ENCODE measurements around the gene SLC46A1. TPM values are rescaled to one million over a fixed set of nuclear protein-coding genes. Genes with fewer than 3 reads are reported as not detected.

The SLC46A1 gene
- total RNA-seq, 1 donor from 2014 or later, result 4.7 TPM

DNA sequence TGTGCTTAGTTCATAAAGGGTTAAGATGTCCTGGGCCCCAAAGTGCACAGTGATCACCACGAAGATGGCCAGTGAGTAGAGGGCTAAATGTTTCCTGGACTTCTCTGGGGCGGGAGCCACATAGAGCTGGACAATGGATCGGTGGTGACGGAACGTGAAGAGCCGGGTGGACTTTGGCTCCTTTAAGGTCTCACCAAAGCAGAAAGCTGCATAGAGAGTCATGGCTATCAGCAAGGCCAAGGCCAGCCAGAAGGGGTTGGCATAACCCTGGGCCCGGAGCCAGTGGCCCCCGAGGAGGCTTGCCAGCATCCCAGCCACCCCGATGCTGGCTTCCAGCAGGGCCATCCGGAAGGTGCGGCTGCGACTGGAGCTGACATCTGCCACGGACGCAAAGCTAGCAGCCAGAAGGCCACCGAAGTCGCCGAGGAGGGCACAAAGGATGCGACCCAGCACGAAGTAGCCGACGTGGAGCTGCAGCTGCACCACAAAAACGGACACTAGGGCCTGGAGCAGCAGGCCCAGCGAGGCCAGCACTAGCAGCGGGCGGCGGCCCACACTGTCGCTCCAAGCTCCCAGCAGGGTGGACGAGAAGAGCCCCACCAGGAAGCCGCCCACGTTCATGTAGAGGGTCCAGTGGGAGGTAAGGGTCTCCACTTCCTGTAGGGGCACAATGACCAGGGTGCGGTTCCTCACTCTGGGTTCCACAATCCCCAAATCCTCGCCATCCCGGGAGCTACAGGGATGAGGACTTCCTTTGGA, 1.0 kb downstream of the SLC46A1 start:
- H3K4me3 ChIP-seq (ENCODE audit: low read length in 3 of 3), result peak overlapping the region; percentile 80 to 87 (median 85)
- H3K4me1 ChIP-seq (ENCODE audit: control insufficient read depth in 3 of 3, insufficient read depth in 3 of 3, low read length in 3 of 3), result peaks cover 17 to 21% (median 18%) of the 10 kb centered on the region in 3 donors
- peak overlapping the region; percentile 56 to 83 (median 64) for H3K9ac ChIP-seq (ENCODE audit: low read depth in 1 of 3, low read length in 3 of 3)
- H3K27ac ChIP-seq (ENCODE audit: low read depth, low read length), result no peak overlapping the region
- peaks cover 14 to 19% (median 16%) of the 10 kb centered on the region in 3 donors for H3K36me3 ChIP-seq (ENCODE audit: control insufficient read depth in 3 of 3, insufficient read depth in 3 of 3, low read length in 3 of 3)
- H3K9me3 ChIP-seq (ENCODE audit: control insufficient read depth in 3 of 3, low read length in 3 of 3), result no peaks in the 10 kb centered on the region
- H3K27me3 ChIP-seq (ENCODE audit: control insufficient read depth in 3 of 3, insufficient read depth in 3 of 3, low read length in 3 of 3), result no peaks in the 10 kb centered on the region

DNA sequence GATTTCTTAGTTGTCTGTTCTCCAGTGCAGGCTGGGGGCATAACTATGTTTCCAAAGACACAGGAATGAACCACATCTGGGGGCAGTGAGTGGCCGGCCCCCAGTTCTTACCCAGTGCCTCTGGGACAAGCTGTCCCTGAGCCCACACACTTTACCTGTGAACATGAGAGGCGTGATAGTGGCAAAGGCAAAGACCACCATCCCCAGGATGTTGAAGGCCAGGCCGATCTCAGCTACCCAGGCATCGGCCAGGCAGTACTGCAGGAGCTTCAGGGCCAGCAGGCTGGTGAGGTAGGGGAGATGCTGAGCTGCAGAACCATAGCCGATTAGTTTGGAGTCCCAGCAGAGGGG, 1.6 kb downstream of the SLC46A1 start:
- H3K9me3 ChIP-seq (ENCODE audit: control insufficient read depth in 3 of 3, low read length in 3 of 3), result no peaks in the 10 kb centered on the region
- H3K36me3 ChIP-seq (ENCODE audit: control insufficient read depth in 3 of 3, insufficient read depth in 3 of 3, low read length in 3 of 3), result peaks cover 16 to 22% (median 17%) of the 10 kb centered on the region in 3 donors
- no peak overlapping the region for H3K27ac ChIP-seq (ENCODE audit: low read depth, low read length)
- H3K4me1 ChIP-seq (ENCODE audit: control insufficient read depth in 3 of 3, insufficient read depth in 3 of 3, low read length in 3 of 3), result peaks cover 17 to 21% (median 18%) of the 10 kb centered on the region in 3 donors
- no peaks in the 10 kb centered on the region for H3K27me3 ChIP-seq (ENCODE audit: control insufficient read depth in 3 of 3, insufficient read depth in 3 of 3, low read length in 3 of 3)
- peak overlapping the region in 2 of 3 donors; percentile 8 to 64 for H3K9ac ChIP-seq (ENCODE audit: low read depth in 1 of 3, low read length in 3 of 3)
- H3K4me3 ChIP-seq (ENCODE audit: low read length in 3 of 3), result peak overlapping the region in 1 of 3 donors; percentile 30

DNA sequence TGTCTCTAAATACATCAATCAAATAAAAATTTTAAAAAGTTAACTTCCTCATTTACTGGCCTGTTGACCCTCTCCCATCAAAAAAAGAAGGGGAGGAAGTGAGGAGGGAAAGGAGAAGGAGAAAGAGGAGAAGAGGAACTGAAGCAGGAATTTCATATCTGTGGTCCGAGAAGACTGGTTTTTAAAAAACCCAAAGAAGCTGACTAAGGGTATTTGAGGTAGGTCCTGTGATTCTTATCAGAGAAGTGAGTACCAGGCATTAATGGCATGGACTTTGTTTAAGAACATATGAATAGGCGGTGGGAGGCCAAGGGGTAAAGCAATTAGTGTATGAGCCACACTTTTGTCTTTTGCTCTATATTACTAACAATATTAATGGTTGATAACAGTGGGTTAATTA, 2.0 kb downstream of the SLC46A1 start:
- peaks cover 17 to 21% (median 18%) of the 10 kb centered on the region in 3 donors for H3K4me1 ChIP-seq (ENCODE audit: control insufficient read depth in 3 of 3, insufficient read depth in 3 of 3, low read length in 3 of 3)
- H3K36me3 ChIP-seq (ENCODE audit: control insufficient read depth in 3 of 3, insufficient read depth in 3 of 3, low read length in 3 of 3), result peaks cover 20 to 26% (median 21%) of the 10 kb centered on the region in 3 donors
- H3K9me3 ChIP-seq (ENCODE audit: control insufficient read depth in 3 of 3, low read length in 3 of 3), result no peaks in the 10 kb centered on the region
- H3K9ac ChIP-seq (ENCODE audit: low read depth in 1 of 3, low read length in 3 of 3), result peak overlapping the region in 1 of 3 donors; percentile 8
- no peak overlapping the region for H3K27ac ChIP-seq (ENCODE audit: low read depth, low read length)
- H3K27me3 ChIP-seq (ENCODE audit: control insufficient read depth in 3 of 3, insufficient read depth in 3 of 3, low read length in 3 of 3), result no peaks in the 10 kb centered on the region
- no peak overlapping the region for H3K4me3 ChIP-seq (ENCODE audit: low read length in 3 of 3)

DNA sequence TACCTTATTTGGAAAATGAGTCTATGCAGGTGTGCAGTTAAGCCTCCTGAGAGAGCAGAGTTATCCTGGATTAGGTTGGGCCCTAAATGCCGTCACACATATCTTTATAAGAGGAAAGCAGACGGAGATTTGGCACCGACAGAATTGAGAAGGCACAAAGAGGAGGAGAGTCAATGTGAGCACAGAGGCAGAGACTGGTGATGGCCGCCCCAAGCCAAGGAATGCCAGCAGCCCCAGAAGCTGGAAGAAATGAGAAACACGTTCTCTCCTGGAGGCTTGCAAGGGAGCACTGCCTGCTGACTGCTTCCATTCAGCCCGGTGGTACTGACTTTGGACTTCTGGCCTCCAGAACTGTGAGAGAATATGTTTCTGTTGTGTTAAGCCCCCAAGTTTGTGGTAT, 3.2 kb downstream of the SLC46A1 start:
- Histone ChIP-seq H3K9ac (ENCODE audit: low read depth in 1 of 3, low read length in 3 of 3) (no peak overlapping the region), H3K4me3 (ENCODE audit: low read length in 3 of 3) (no peak overlapping the region), H3K27me3 (ENCODE audit: control insufficient read depth in 3 of 3, insufficient read depth in 3 of 3, low read length in 3 of 3) (no peaks in the 10 kb centered on the region), H3K9me3 (ENCODE audit: control insufficient read depth in 3 of 3, low read length in 3 of 3) (no peaks in the 10 kb centered on the region), H3K27ac (ENCODE audit: low read depth, low read length) (no peak overlapping the region), H3K36me3 (ENCODE audit: control insufficient read depth in 3 of 3, insufficient read depth in 3 of 3, low read length in 3 of 3) (peaks cover 27 to 31% (median 28%) of the 10 kb centered on the region in 3 donors), H3K4me1 (ENCODE audit: control insufficient read depth in 3 of 3, insufficient read depth in 3 of 3, low read length in 3 of 3) (peaks cover 17 to 29% (median 22%) of the 10 kb centered on the region in 3 donors)

DNA sequence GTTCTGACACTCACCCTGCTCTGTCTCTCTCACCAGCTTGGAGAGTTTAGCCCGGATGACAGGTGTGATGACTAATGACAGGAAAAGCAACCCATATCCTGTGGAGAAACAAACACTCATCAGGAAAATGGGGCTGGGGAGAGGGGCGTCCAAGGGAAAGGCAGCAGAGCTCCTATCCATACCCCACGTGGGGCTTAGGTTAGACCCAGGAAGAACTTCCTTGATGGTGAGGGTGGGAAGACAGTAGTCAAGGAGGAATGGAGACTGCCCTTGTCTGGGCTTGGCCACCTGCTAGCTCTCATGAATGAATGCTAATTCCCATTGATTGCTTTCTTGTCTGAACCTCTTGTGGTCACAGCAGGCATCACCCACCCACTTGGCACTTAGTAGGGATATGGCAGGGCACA, 3.8 kb downstream of the SLC46A1 start:
- Histone ChIP-seq H3K4me1 (ENCODE audit: control insufficient read depth in 3 of 3, insufficient read depth in 3 of 3, low read length in 3 of 3) (peaks cover 17 to 29% (median 22%) of the 10 kb centered on the region in 3 donors), H3K9me3 (ENCODE audit: control insufficient read depth in 3 of 3, low read length in 3 of 3) (no peaks in the 10 kb centered on the region), H3K36me3 (ENCODE audit: control insufficient read depth in 3 of 3, insufficient read depth in 3 of 3, low read length in 3 of 3) (peaks cover 27 to 31% (median 29%) of the 10 kb centered on the region in 3 donors), H3K27me3 (ENCODE audit: control insufficient read depth in 3 of 3, insufficient read depth in 3 of 3, low read length in 3 of 3) (no peaks in the 10 kb centered on the region), H3K4me3 (ENCODE audit: low read length in 3 of 3) (no peak overlapping the region), H3K27ac (ENCODE audit: low read depth, low read length) (no peak overlapping the region), H3K9ac (ENCODE audit: low read depth in 1 of 3, low read length in 3 of 3) (no peak overlapping the region)

DNA sequence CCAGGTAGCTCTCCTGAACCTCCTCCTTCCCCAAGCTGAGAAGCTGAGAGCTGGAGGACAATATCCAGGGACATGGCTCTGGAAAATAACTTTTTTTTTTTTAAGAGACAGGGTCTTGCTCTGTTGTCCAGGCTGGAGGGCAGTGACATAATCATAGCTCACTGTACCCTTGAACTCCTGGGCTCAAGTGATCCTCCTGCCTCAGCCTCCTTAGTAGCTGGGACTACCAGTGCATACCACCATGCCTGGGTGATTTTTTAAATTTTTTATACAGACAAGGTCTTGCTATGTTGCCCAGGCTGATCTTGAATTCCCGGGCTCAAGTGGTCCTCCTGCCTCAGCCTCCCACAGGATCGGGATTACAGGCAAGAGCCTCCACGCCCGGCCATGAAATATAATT, 6.2 kb downstream of the SLC46A1 start:
- no peak overlapping the region for H3K4me3 ChIP-seq (ENCODE audit: low read length in 3 of 3)
- peaks cover 35 to 40% (median 36%) of the 10 kb centered on the region in 3 donors for H3K36me3 ChIP-seq (ENCODE audit: control insufficient read depth in 3 of 3, insufficient read depth in 3 of 3, low read length in 3 of 3)
- H3K9ac ChIP-seq (ENCODE audit: low read depth in 1 of 3, low read length in 3 of 3), result no peak overlapping the region
- no peaks in the 10 kb centered on the region for H3K27me3 ChIP-seq (ENCODE audit: control insufficient read depth in 3 of 3, insufficient read depth in 3 of 3, low read length in 3 of 3)
- H3K4me1 ChIP-seq (ENCODE audit: control insufficient read depth in 3 of 3, insufficient read depth in 3 of 3, low read length in 3 of 3), result peaks cover 2 to 12% (median 8%) of the 10 kb centered on the region in 3 donors
- no peak overlapping the region for H3K27ac ChIP-seq (ENCODE audit: low read depth, low read length)
- H3K9me3 ChIP-seq (ENCODE audit: control insufficient read depth in 3 of 3, low read length in 3 of 3), result no peaks in the 10 kb centered on the region

DNA sequence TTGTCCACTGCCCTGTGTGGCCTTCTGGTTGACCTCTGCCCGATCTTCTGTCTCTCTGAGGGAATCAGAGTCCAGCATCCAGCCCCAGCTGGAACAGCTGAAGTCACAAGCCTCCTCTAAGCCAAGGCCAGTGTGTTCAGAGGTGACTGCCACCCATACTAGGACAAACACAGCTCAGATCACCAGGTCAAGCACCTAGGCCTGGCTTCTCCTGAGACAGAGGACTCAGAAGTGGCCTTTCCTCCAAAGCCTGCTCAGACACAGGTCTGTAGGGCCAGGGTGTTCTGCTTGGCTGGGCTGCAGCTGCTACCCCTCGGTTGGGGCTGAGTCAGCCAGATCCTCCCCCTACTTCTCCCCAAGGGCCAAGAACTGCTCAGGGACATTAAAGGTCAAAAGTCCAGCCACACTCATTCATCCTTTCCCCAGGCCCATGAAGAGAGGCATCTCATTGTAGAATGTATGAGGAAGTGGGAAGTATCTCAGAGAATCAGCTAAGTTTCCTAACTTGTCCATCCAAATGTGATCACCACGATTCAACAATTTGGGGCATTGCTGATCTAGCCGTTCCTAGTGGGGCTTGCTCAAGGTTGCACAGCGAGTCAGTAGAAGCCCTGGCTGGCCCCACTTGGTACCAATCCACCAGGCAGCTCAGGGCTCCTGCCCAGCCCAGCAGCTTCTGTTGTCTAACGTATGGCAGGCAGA, 7.6 kb downstream of the SLC46A1 start:
- Histone ChIP-seq H3K4me3 (ENCODE audit: low read length in 3 of 3) (no peak overlapping the region), H3K4me1 (ENCODE audit: control insufficient read depth in 3 of 3, insufficient read depth in 3 of 3, low read length in 3 of 3) (peaks cover 0 to 8% (median 4%) of the 10 kb centered on the region in 3 donors), H3K27me3 (ENCODE audit: control insufficient read depth in 3 of 3, insufficient read depth in 3 of 3, low read length in 3 of 3) (no peaks in the 10 kb centered on the region), H3K27ac (ENCODE audit: low read depth, low read length) (no peak overlapping the region), H3K9ac (ENCODE audit: low read depth in 1 of 3, low read length in 3 of 3) (peak overlapping the region in 1 of 3 donors; percentile 33), H3K9me3 (ENCODE audit: control insufficient read depth in 3 of 3, low read length in 3 of 3) (no peaks in the 10 kb centered on the region), H3K36me3 (ENCODE audit: control insufficient read depth in 3 of 3, insufficient read depth in 3 of 3, low read length in 3 of 3) (peaks cover 35 to 40% (median 36%) of the 10 kb centered on the region in 3 donors)

DNA sequence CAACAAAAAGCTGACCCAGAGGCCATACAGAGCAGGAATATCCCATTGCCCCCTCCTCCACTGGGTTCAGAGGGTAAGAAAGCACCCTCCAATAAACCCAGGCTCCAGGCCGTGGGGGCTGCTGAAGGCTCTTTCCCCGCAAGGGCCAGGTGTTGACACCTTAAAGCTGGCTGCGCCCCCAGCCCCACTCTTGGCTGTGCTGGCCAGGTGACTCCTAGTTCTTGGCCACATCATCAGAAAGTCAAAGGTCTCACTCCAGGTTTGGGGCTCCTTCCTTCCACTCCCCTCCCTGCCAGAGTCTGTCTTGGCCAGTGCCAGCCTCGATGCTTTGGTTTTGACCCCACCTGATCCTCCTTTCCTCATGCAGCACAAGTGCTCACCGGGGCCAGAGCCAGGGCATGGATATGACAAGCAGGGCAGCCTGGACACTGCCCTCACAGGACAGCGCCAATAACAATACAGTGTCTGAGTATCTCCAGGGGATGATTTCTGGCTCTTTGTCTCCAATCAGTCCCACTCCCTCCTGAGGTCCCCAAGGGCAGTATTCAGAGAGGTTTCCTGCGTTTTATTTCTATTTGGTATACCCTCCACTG, 8.2 kb downstream of the SLC46A1 start:
- Histone ChIP-seq H3K27ac (ENCODE audit: low read depth, low read length) (no peak overlapping the region), H3K4me1 (ENCODE audit: control insufficient read depth in 3 of 3, insufficient read depth in 3 of 3, low read length in 3 of 3) (peaks cover 0 to 8% (median 4%) of the 10 kb centered on the region in 3 donors), H3K36me3 (ENCODE audit: control insufficient read depth in 3 of 3, insufficient read depth in 3 of 3, low read length in 3 of 3) (peaks cover 35 to 37% (median 36%) of the 10 kb centered on the region in 3 donors), H3K27me3 (ENCODE audit: control insufficient read depth in 3 of 3, insufficient read depth in 3 of 3, low read length in 3 of 3) (no peaks in the 10 kb centered on the region), H3K4me3 (ENCODE audit: low read length in 3 of 3) (no peak overlapping the region), H3K9ac (ENCODE audit: low read depth in 1 of 3, low read length in 3 of 3) (no peak overlapping the region), H3K9me3 (ENCODE audit: control insufficient read depth in 3 of 3, low read length in 3 of 3) (no peaks in the 10 kb centered on the region)

DNA sequence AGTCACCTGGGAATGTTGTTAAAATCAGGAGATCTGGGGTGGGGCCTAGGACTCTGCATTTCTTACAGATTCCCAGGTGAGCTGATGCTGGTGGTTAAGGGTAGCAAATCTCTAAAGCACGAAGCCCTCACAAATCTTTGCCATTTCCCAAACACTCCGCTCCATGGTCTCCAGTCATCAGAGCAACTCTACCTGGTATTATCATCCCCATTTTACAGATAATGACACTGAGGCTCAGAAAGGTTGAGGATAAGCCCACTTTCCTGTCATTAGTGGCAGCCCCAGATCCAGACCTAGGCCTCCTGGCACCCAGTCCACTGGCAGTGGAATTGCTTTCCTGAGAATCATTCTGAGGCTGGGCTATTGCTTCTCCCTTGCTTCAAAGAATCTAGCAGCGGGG, 8.7 kb downstream of the SLC46A1 start:
- H3K36me3 ChIP-seq (ENCODE audit: control insufficient read depth in 3 of 3, insufficient read depth in 3 of 3, low read length in 3 of 3), result peaks cover 35 to 36% (median 36%) of the 10 kb centered on the region in 3 donors
- H3K27ac ChIP-seq (ENCODE audit: low read depth, low read length), result no peak overlapping the region
- no peaks in the 10 kb centered on the region for H3K9me3 ChIP-seq (ENCODE audit: control insufficient read depth in 3 of 3, low read length in 3 of 3)
- no peak overlapping the region for H3K4me3 ChIP-seq (ENCODE audit: low read length in 3 of 3)
- no peak overlapping the region for H3K9ac ChIP-seq (ENCODE audit: low read depth in 1 of 3, low read length in 3 of 3)
- H3K27me3 ChIP-seq (ENCODE audit: control insufficient read depth in 3 of 3, insufficient read depth in 3 of 3, low read length in 3 of 3), result no peaks in the 10 kb centered on the region
- peaks cover 0 to 8% (median 4%) of the 10 kb centered on the region in 3 donors for H3K4me1 ChIP-seq (ENCODE audit: control insufficient read depth in 3 of 3, insufficient read depth in 3 of 3, low read length in 3 of 3)

All from skeletal muscle tissue (tissue), 4 donors.